Ishikawa (cell line): ENCODE measurements around the gene APBA1.

Experiments
- CEBPB ChIP-seq: IDR thresholded peaks from 2 replicates; pipeline ENCODE4 v1.6.1; 2012
- CREB1 ChIP-seq: IDR thresholded peaks from 2 replicates; pipeline ENCODE4 v1.6.1; 2012; ENCODE audit warnings: low read depth
- EGR1 ChIP-seq: IDR thresholded peaks from 2 replicates; pipeline ENCODE4 v1.6.1; 2012
- EP300 ChIP-seq: IDR thresholded peaks from 2 replicates; pipeline ENCODE4 v1.6.1; 2012; ENCODE audit warnings: borderline replicate concordance
- FOXM1 ChIP-seq: IDR thresholded peaks from 2 replicates; pipeline ENCODE4 v1.6.1; 2012; ENCODE audit warnings: low read depth, borderline replicate concordance
- MAX ChIP-seq: IDR thresholded peaks from 2 replicates; pipeline ENCODE4 v1.6.1; 2012
- NFIC ChIP-seq: IDR thresholded peaks from 2 replicates; pipeline ENCODE4 v1.6.1; 2012
- RAD21 ChIP-seq: IDR thresholded peaks from 2 replicates; pipeline ENCODE4 v1.6.1; 2012; ENCODE audit warnings: low read depth
- REST ChIP-seq: IDR thresholded peaks from 2 replicates; pipeline ENCODE4 v1.6.1; 2012; ENCODE audit warnings: low read depth, mild to moderate bottlenecking
- TAF1 ChIP-seq: IDR thresholded peaks from 2 replicates; pipeline ENCODE4 v1.6.1; 2012; ENCODE audit warnings: low read depth, mild to moderate bottlenecking
- TCF12 ChIP-seq: IDR thresholded peaks from 2 replicates; pipeline ENCODE4 v1.6.1; 2012; ENCODE audit warnings: low read depth
- TEAD4 ChIP-seq: IDR thresholded peaks from 2 replicates; pipeline ENCODE4 v1.6.1; 2012
- USF1 ChIP-seq: IDR thresholded peaks from 2 replicates; pipeline ENCODE4 v1.6.1; 2012
- YY1 ChIP-seq: IDR thresholded peaks from 2 replicates; pipeline ENCODE4 v1.6.1; 2012; ENCODE audit warnings: low read depth
- ZBTB7A ChIP-seq: IDR thresholded peaks from 2 replicates; pipeline ENCODE4 v1.6.1; 2012; ENCODE audit warnings: low read depth

APBA1 gene

GRCh38 chr9:69594180-69594579 is 78.0 kb downstream of the APBA1 start:
- TF ChIP-seq FOXM1: no peak
- no peak for TF ChIP-seq EP300
- TF ChIP-seq RAD21: no peak
- no peak for TF ChIP-seq REST
- no peak for TF ChIP-seq USF1
- TF ChIP-seq CREB1: no peak
- TF ChIP-seq TAF1: no peak
- TF ChIP-seq CEBPB: no peak
- TF ChIP-seq YY1: no peak
- TF ChIP-seq TEAD4: no peak
- no peak for TF ChIP-seq TCF12
- TF ChIP-seq NFIC: no peak
- TF ChIP-seq EGR1: no peak
- TF ChIP-seq ZBTB7A: no peak
- TF ChIP-seq MAX: no peak

GRCh38 chr9:69593756-69594155 is 78.4 kb downstream of the APBA1 start:
- TF ChIP-seq EGR1: no peak
- TF ChIP-seq EP300: no peak
- TF ChIP-seq REST: no peak
- no peak for TF ChIP-seq TAF1
- TF ChIP-seq FOXM1: no peak
- no peak for TF ChIP-seq MAX
- TF ChIP-seq CEBPB: no peak
- no peak for TF ChIP-seq TCF12
- no peak for TF ChIP-seq TEAD4
- no peak for TF ChIP-seq NFIC

GRCh38 chr9:69593301-69593700 is 78.9 kb downstream of the APBA1 start:
- TF ChIP-seq REST: no peak
- TF ChIP-seq TEAD4: no peak
- TF ChIP-seq RAD21: no peak
- no peak for TF ChIP-seq CEBPB
- TF ChIP-seq EP300: no peak

- TF ChIP-seq TAF1 (no peak), REST (no peak), USF1 (no peak), CREB1 (no peak), RAD21 (no peak), FOXM1 (no peak), MAX (no peak), TEAD4 (no peak), NFIC (no peak), CEBPB (no peak), YY1 (no peak), ZBTB7A (no peak)
Observed at GRCh38 chr9:69590266-69590665, 81.9 kb downstream of the APBA1 start.
